H1 (cell line): ENCODE data around the gene CPEB3.

Source experiments
- CHD2 ChIP-seq: IDR thresholded peaks from 2 replicates; pipeline ENCODE4 v1.6.1; 2012; ENCODE audit warnings: low read length, improper control_type of control experiment
- CTCF ChIP-seq, 3 experiments: IDR thresholded peaks; 1 replicate in 2 of 3; 2 replicates in 1 of 3; pipeline versions ENCODE4 v1.5.1 to v1.6.1; 2011; ENCODE audit warnings: low read length in 3 of 3, mild to moderate bottlenecking in 3 of 3, inconsistent platforms in 2 of 3, low read depth in 1 of 3, moderate library complexity in 1 of 3; ENCODE audit not compliant: insufficient read depth in 1 of 3; ENCODE audit errors: control extremely low read depth in 1 of 3
- FOSL1 ChIP-seq: IDR thresholded peaks from 2 replicates; pipeline ENCODE4 v1.6.1; 2011; ENCODE audit warnings: mild to moderate bottlenecking, low read depth, low read length, moderate library complexity; ENCODE audit not compliant: insufficient read depth
- GABPA ChIP-seq: IDR thresholded peaks from 2 replicates; pipeline ENCODE4 v1.6.1; 2011; ENCODE audit warnings: mild to moderate bottlenecking, low read length, moderate library complexity, borderline replicate concordance; ENCODE audit not compliant: insufficient read depth
- MAX ChIP-seq: IDR thresholded peaks from 2 replicates; pipeline ENCODE4 v1.6.1; 2012; ENCODE audit warnings: inconsistent platforms
- POLR2A ChIP-seq, 2 experiments: IDR thresholded peaks; 1 replicate in 1 of 2; 2 replicates in 1 of 2; pipeline ENCODE4 v1.6.1; 2011; ENCODE audit warnings: low read depth in 2 of 2, low read length in 2 of 2, mild to moderate bottlenecking in 2 of 2; ENCODE audit errors: control extremely low read depth in 1 of 2
- SIN3A ChIP-seq, 2 experiments: IDR thresholded peaks in 1 of 2; conservative IDR thresholded peaks in 1 of 2; 2 replicates each; pipeline ENCODE4 v1.6.1; 2011 to 2012; ENCODE audit warnings: low read length in 2 of 2, improper control_type of control experiment in 1 of 2, low read depth in 1 of 2, mild to moderate bottlenecking in 1 of 2
- SUZ12 ChIP-seq: fragments of 200-600 bp; sonication (generic); IDR thresholded peaks from 2 replicates; pipeline ENCODE4 v1.6.1; 2012; ENCODE audit warnings: mild to moderate bottlenecking, inconsistent platforms, low read length, moderate library complexity, mixed read lengths

- no peak for TF ChIP-seq FOSL1
- TF ChIP-seq POLR2A (IDR thresholded peaks at IDR 0.05; ENCODE audit: control extremely low read depth in 1 of 2, low read depth in 2 of 2, low read length in 2 of 2) = no peak
- no peak for TF ChIP-seq SIN3A (conservative IDR thresholded peaks at IDR 0.05 in 1 of 2, IDR thresholded peaks at IDR 0.05 in 1 of 2; ENCODE audit: low read depth in 1 of 2, low read length in 2 of 2)
- no peak for TF ChIP-seq SUZ12
- TF ChIP-seq GABPA = no peak
- no peak for TF ChIP-seq MAX
- no peak for TF ChIP-seq CTCF (IDR thresholded peaks at IDR 0.05; ENCODE audit: control extremely low read depth in 1 of 3, insufficient read depth in 1 of 3, low read depth in 1 of 3, low read length in 3 of 3)
- TF ChIP-seq CHD2 = no peak
Observed at GRCh38 chr10:92121686-92122492, 169.0 kb downstream of the CPEB3 start.
